Caco-2 (cell line): ENCODE data around the gene CEACAM20. TPM values are rescaled to one million over a fixed set of nuclear protein-coding genes. Genes with fewer than 3 reads are reported as not detected.
A peak's percentile ranks its signal among the peaks of the same experiment; 100 is the strongest.
"Not testable (repeated sequence)": the region's sequence is repeated elsewhere in the genome, so short reads cannot be mapped to it uniquely, and the experiment has no call there.

Experiments
- BruUV-seq: library from RNA; stranded (reverse); fragments of 400-500 nt; replicated peaks from 2 replicates; lab custom pipeline; 2021; lab: Mats Ljungman, UMichigan
- CTCF ChIA-PET: fragments of 300-600 bp; sonication (Branson Sonifier 250); formaldehyde crosslinking; loops from one replicate; lab custom pipeline; 2022; ENCODE audit warnings: antibody characterized with exemption; lab: Charles Lee
- POLR2A ChIA-PET: fragments of 300-600 bp; sonication (Branson Sonifier 250); formaldehyde crosslinking; loops from one replicate; lab custom pipeline; 2022; ENCODE audit warnings: antibody characterized with exemption; lab: Charles Lee
- DNase-seq, 2 experiments: peaks; one replicate each; pipeline versions ENCODE4 v3.0.0 to v3.0.0-alpha.2; 2020 to 2022
- H3K27me3 ChIP-seq: replicated peaks from 2 replicates; pipeline ENCODE4 v1.6.0; 2011; ENCODE audit warnings: low read length; ENCODE audit not compliant: control insufficient read depth, insufficient read depth
- H3K36me3 ChIP-seq: 2 replicates; pipeline ENCODE4 v1.5.1; 2011; ENCODE audit warnings: low read length; ENCODE audit not compliant: control insufficient read depth, insufficient read depth
- H3K4me1 ChIP-seq: fragments of 250-450 bp; sonication (Bioruptor Pico); 2 replicates; pipeline ENCODE4 v1.5.1; 2020; ENCODE audit warnings: mild to moderate bottlenecking
- H3K4me3 ChIP-seq: 2 replicates; pipeline ENCODE4 v1.5.1; 2011; ENCODE audit warnings: low read depth, mild to moderate bottlenecking, control low read depth, low read length
- H3K9me3 ChIP-seq: fragments of 250-450 bp; sonication (Bioruptor Pico); 2 replicates; pipeline ENCODE4 v1.5.1; 2020; ENCODE audit warnings: mild to moderate bottlenecking, moderate library complexity
- H3K27ac Mint-ChIP-seq: one replicate; pipeline ENCODE4 v1.8.0; 2022; ENCODE audit warnings: mixed read lengths; ENCODE audit not compliant: unreplicated experiment
- H3K27me3 Mint-ChIP-seq: one replicate; pipeline ENCODE4 v1.8.0; 2022; ENCODE audit warnings: mixed read lengths; ENCODE audit not compliant: insufficient read depth, unreplicated experiment
- H3K36me3 Mint-ChIP-seq: one replicate; pipeline ENCODE4 v1.8.0; 2022; ENCODE audit warnings: mild to moderate bottlenecking, mixed read lengths; ENCODE audit not compliant: insufficient read depth, unreplicated experiment
- H3K4me1 Mint-ChIP-seq: one replicate; pipeline ENCODE4 v1.8.0; 2022; ENCODE audit warnings: low read depth, mixed read lengths; ENCODE audit not compliant: unreplicated experiment
- H3K4me3 Mint-ChIP-seq: one replicate; pipeline ENCODE4 v1.8.0; 2022; ENCODE audit warnings: mild to moderate bottlenecking, moderate library complexity, mixed read lengths; ENCODE audit not compliant: unreplicated experiment
- H3K9me3 Mint-ChIP-seq: one replicate; pipeline ENCODE4 v1.8.0; 2022; ENCODE audit warnings: mixed read lengths; ENCODE audit not compliant: unreplicated experiment
- intact Hi-C: fragments of 100-400 bp; cut with micrococcal nuclease; formaldehyde crosslinking; loops from one replicate; pipeline ENCODE4 v1.10.0; 2022; ENCODE audit not compliant: unreplicated experiment
- total RNA-seq: library from RNA; stranded (reverse); gene quantifications from 2 replicates; pipeline ENCODE4 v1.2.3, GENCODE V29; 2022
- TF ChIP-seq, protein P1 (sequence below), 2 experiments: fragments of 200-600 bp in 1 of 2; IDR thresholded peaks; 1 replicate in 1 of 2; 2 replicates in 1 of 2; pipeline versions ENCODE4 v1.5.1 to v1.8.0; 2011 to 2022; ENCODE audit warnings: antibody characterized with exemption in 1 of 2, control low read depth in 1 of 2, inconsistent platforms in 1 of 2, low read depth in 1 of 2, low read length in 1 of 2, mild to moderate bottlenecking in 1 of 2, moderate library complexity in 1 of 2; ENCODE audit not compliant: insufficient read depth in 1 of 2, severe bottlenecking in 1 of 2, unreplicated experiment in 1 of 2

CEACAM20 gene
- total RNA-seq, 1 experiment from 2014 or later = not detected

- Mint-ChIP-seq H3K4me3 (peak overlapping the region; percentile 98), H3K4me1 (peaks cover 25% of the 10 kb centered on the region), H3K27ac (peak overlapping the region; percentile 92), H3K9me3 (peaks cover 54% of the 10 kb centered on the region), H3K36me3 (peaks cover 64% of the 10 kb centered on the region), H3K27me3 (peaks cover 2% of the 10 kb centered on the region)
- H3K4me1 ChIP-seq = peaks cover 8% of the 10 kb centered on the region; the same call in 1 of the 2 replicates
- ChIA-PET CTCF (interaction anchor here (0.5 kb wide), 1 partner anchor 287 kb away, joined by 5 read pairs; the partner anchor contains the start of gene ZNF227), POLR2A (interaction anchor here (0.5 kb wide), 1 partner anchor 96 kb away, joined by 7 read pairs; no protein-coding TSS in a partner anchor)
- H3K9me3 ChIP-seq = peaks cover 2% of the 10 kb centered on the region; the same call in 1 of the 2 replicates
- H3K27me3 ChIP-seq = no peaks in the 10 kb centered on the region
- DNase-seq = no peak
- H3K4me3 ChIP-seq = peak overlapping the region; percentile 99
- peaks cover 12% of the 10 kb centered on the region for H3K36me3 ChIP-seq
- BruUV-seq = no TSS peak
- TF ChIP-seq, protein P1, sequence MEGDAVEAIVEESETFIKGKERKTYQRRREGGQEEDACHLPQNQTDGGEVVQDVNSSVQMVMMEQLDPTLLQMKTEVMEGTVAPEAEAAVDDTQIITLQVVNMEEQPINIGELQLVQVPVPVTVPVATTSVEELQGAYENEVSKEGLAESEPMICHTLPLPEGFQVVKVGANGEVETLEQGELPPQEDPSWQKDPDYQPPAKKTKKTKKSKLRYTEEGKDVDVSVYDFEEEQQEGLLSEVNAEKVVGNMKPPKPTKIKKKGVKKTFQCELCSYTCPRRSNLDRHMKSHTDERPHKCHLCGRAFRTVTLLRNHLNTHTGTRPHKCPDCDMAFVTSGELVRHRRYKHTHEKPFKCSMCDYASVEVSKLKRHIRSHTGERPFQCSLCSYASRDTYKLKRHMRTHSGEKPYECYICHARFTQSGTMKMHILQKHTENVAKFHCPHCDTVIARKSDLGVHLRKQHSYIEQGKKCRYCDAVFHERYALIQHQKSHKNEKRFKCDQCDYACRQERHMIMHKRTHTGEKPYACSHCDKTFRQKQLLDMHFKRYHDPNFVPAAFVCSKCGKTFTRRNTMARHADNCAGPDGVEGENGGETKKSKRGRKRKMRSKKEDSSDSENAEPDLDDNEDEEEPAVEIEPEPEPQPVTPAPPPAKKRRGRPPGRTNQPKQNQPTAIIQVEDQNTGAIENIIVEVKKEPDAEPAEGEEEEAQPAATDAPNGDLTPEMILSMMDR (IDR thresholded peaks at IDR 0.05; ENCODE audit: insufficient read depth in 1 of 2, low read depth in 1 of 2, low read length in 1 of 2, severe bottlenecking in 1 of 2, unreplicated experiment in 1 of 2) = no peak
- intact Hi-C loops = loop anchor here (1.0 kb wide), 1 partner anchor 64 kb away; no protein-coding TSS in a partner anchor
These were observed 30.5 kb downstream of the CEACAM20 start for GRCh38 chr19:44498988-44499387.

- TF ChIP-seq, protein P1 (IDR thresholded peaks at IDR 0.05; ENCODE audit: insufficient read depth in 1 of 2, low read depth in 1 of 2, low read length in 1 of 2, severe bottlenecking in 1 of 2, unreplicated experiment in 1 of 2) = no peak
- no TSS peak for BruUV-seq
- Histone ChIP-seq H3K4me3 (no peak overlapping the region), H3K4me1 (peaks cover 8% of the 10 kb centered on the region; the same call in 1 of the 2 replicates), H3K36me3 (peaks cover 15% of the 10 kb centered on the region), H3K9me3 (peaks cover 2% of the 10 kb centered on the region; the same call in 1 of the 2 replicates), H3K27me3 (no peaks in the 10 kb centered on the region)
- H3K36me3 Mint-ChIP-seq = peaks cover 83% of the 10 kb centered on the region
- POLR2A ChIA-PET = no interaction called here
- intact Hi-C loops = no loop called here
- H3K9me3 Mint-ChIP-seq = peaks cover 59% of the 10 kb centered on the region
- DNase-seq = no peak
- CTCF ChIA-PET = no interaction called here
- no peak overlapping the region for H3K4me3 Mint-ChIP-seq
- no peaks in the 10 kb centered on the region for H3K27me3 Mint-ChIP-seq
- H3K27ac Mint-ChIP-seq = no peak overlapping the region
- peaks cover 25% of the 10 kb centered on the region for H3K4me1 Mint-ChIP-seq
These were observed 32.8 kb downstream of the CEACAM20 start for GRCh38 chr19:44496711-44497110.

- Histone ChIP-seq H3K9me3 (peaks cover 79% of the 10 kb centered on the region), H3K4me3 (no peak overlapping the region), H3K27me3 (no peaks in the 10 kb centered on the region), H3K36me3 (peaks cover 14% of the 10 kb centered on the region), H3K4me1 (no peaks in the 10 kb centered on the region)
- Mint-ChIP-seq H3K4me3 (peak overlapping the region; percentile 43), H3K27me3 (no peaks in the 10 kb centered on the region), H3K9me3 (peaks cover 83% of the 10 kb centered on the region), H3K4me1 (no peaks in the 10 kb centered on the region), H3K27ac (no peak overlapping the region), H3K36me3 (peaks cover 92% of the 10 kb centered on the region)
- CTCF ChIA-PET = no interaction called here
- DNase-seq = peak in 1 of 2 experiments; percentile 14
- intact Hi-C loops = no loop called here
- TF ChIP-seq, protein P1 (IDR thresholded peaks at IDR 0.05; ENCODE audit: insufficient read depth in 1 of 2, low read depth in 1 of 2, low read length in 1 of 2, severe bottlenecking in 1 of 2, unreplicated experiment in 1 of 2) = no peak
- no TSS peak for BruUV-seq
- POLR2A ChIA-PET = no interaction called here
These were observed 52.7 kb downstream of the CEACAM20 start for GRCh38 chr19:44476559-44477408.

DNA sequence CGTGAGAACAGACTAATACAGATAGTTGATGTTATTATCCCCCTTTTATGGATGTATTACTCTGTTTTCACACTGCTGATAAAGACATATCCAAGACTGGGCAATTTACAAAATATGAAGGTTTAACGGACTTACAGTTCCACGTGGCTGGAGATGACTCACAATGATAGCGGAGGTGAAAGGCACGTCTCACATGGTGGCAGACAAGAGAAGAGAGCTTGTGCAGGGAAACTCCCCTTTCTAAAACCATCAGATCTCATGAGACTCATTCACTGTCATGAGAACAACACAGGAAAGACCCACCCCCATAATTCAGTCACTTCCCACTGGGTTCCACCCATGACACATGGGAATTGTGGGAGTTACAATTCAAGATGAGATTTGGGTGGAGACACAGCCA, 60.7 kb downstream of the CEACAM20 start:
- H3K27ac Mint-ChIP-seq, H3K4me1 Mint-ChIP-seq, BruUV-seq: not testable (repeated sequence)

More for the DNA sequence above, 60.7 kb downstream of the CEACAM20 start:
- DNase-seq, H3K27me3 Mint-ChIP-seq, POLR2A ChIA-PET, H3K4me3 Mint-ChIP-seq, H3K4me3 ChIP-seq, CTCF ChIA-PET, intact Hi-C loops, H3K36me3 ChIP-seq, H3K27me3 ChIP-seq, H3K4me1 ChIP-seq: not testable (repeated sequence)
- H3K9me3 ChIP-seq = peaks cover 19% of the 10 kb centered on the region
- Mint-ChIP-seq H3K9me3 (peaks cover 77% of the 10 kb centered on the region), H3K36me3 (peaks cover 22% of the 10 kb centered on the region)
